WTC11 (cell line): ENCODE data around the gene PDE11A.

ENCODE experiments used
- CREB1 ChIP-seq: sonication (generic); formaldehyde crosslinking; IDR thresholded peaks from 2 replicates; pipeline ENCODE4 v1.8.0; 2023; ENCODE audit warnings: mild to moderate bottlenecking, missing genetic modification reagents
- CTCF ChIP-seq: fragments of 200-600 bp; IDR thresholded peaks from 2 replicates; pipeline ENCODE4 v1.8.0; 2022; ENCODE audit warnings: antibody characterized with exemption
- ELF4 ChIP-seq: sonication (generic); formaldehyde crosslinking; IDR thresholded peaks from 2 replicates; pipeline ENCODE4 v1.8.1; 2022; ENCODE audit warnings: low read depth, mild to moderate bottlenecking, moderate library complexity, missing genetic modification reagents
- GABPB1 ChIP-seq: sonication (generic); formaldehyde crosslinking; IDR thresholded peaks from 2 replicates; pipeline ENCODE4 v1.8.1; 2023; ENCODE audit warnings: mild to moderate bottlenecking, missing genetic modification reagents
- JUN ChIP-seq: sonication (generic); formaldehyde crosslinking; IDR thresholded peaks from 2 replicates; pipeline ENCODE4 v1.8.0; 2023; ENCODE audit warnings: mild to moderate bottlenecking, missing genetic modification reagents
- KAT7 ChIP-seq: sonication (generic); formaldehyde crosslinking; IDR thresholded peaks from 2 replicates; pipeline ENCODE4 v1.8.1; 2023; ENCODE audit warnings: missing genetic modification reagents, mild to moderate bottlenecking, borderline replicate concordance
- NR2C2 ChIP-seq: sonication (generic); formaldehyde crosslinking; IDR thresholded peaks from 2 replicates; pipeline ENCODE4 v1.8.0; 2022; ENCODE audit warnings: mild to moderate bottlenecking, missing genetic modification reagents
- NR3C1 ChIP-seq: sonication (generic); formaldehyde crosslinking; conservative IDR thresholded peaks from 2 replicates; pipeline ENCODE4 v1.8.1; 2023; ENCODE audit warnings: low read depth, mild to moderate bottlenecking, missing genetic modification reagents
- RELA ChIP-seq: sonication (generic); formaldehyde crosslinking; IDR thresholded peaks from 2 replicates; pipeline ENCODE4 v1.8.1; 2022; ENCODE audit warnings: missing genetic modification reagents, mild to moderate bottlenecking, borderline replicate concordance
- SMAD4 ChIP-seq: sonication (generic); formaldehyde crosslinking; IDR thresholded peaks from 2 replicates; pipeline ENCODE4 v1.8.0; 2022; ENCODE audit warnings: mild to moderate bottlenecking, missing genetic modification reagents
- TEAD4 ChIP-seq: sonication (generic); formaldehyde crosslinking; IDR thresholded peaks from 2 replicates; pipeline ENCODE4 v1.8.0; 2022; ENCODE audit warnings: mild to moderate bottlenecking, missing genetic modification reagents
- ZNF121 ChIP-seq: sonication (generic); formaldehyde crosslinking; IDR thresholded peaks from 2 replicates; pipeline ENCODE4 v1.8.0; 2023; ENCODE audit warnings: missing genetic modification reagents
- TF ChIP-seq, protein P1 (sequence below): sonication (generic); formaldehyde crosslinking; IDR thresholded peaks from 2 replicates; pipeline ENCODE4 v1.8.1; 2023; ENCODE audit warnings: mild to moderate bottlenecking, missing genetic modification reagents, moderate library complexity

DNA sequence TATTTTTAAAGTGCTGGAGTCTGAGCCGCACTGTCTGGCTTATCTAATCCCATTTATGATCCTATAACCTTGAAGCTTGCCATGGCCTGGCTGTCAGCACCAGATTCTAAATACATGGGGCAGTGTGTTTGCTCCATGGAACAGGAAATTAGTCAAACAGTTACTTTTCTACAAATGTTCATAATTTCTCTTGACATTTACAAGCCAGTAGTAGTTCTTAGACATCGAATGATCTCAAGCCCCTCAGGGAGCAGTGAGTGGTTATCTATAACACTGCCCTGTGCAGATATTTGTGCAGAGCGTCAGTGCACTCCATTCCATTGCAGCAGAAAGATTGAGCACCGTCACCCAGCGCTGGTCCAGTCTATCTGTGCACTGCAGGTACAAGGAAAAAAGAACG is 474.8 kb downstream of the PDE11A start:
- TF ChIP-seq, protein P1, sequence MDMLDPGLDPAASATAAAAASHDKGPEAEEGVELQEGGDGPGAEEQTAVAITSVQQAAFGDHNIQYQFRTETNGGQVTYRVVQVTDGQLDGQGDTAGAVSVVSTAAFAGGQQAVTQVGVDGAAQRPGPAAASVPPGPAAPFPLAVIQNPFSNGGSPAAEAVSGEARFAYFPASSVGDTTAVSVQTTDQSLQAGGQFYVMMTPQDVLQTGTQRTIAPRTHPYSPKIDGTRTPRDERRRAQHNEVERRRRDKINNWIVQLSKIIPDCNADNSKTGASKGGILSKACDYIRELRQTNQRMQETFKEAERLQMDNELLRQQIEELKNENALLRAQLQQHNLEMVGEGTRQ (CRISPR knock-in tag), result no peak
- TF ChIP-seq CREB1, result no peak
- TF ChIP-seq GABPB1 (CRISPR knock-in tag), result no peak
- no peak for TF ChIP-seq CTCF
- no peak for TF ChIP-seq ELF4 (CRISPR knock-in tag)
- no peak for TF ChIP-seq SMAD4 (CRISPR knock-in tag)
- no peak for TF ChIP-seq KAT7 (CRISPR knock-in tag)
- TF ChIP-seq NR3C1, result no peak
- TF ChIP-seq TEAD4 (CRISPR knock-in tag), result no peak
- no peak for TF ChIP-seq ZNF121 (CRISPR knock-in tag)
- TF ChIP-seq RELA (CRISPR knock-in tag), result no peak
- no peak for TF ChIP-seq JUN (CRISPR knock-in tag)
- no peak for TF ChIP-seq NR2C2
